Anterior cingulate cortex (tissue), 58 donors: ENCODE measurements around the gene SMIM29.

Experiments
- DNase-seq, 58 donors: peaks; one replicate each; lab custom pipeline; 2025; lab: John Stamatoyannopoulos, UW

SMIM29 gene

GRCh38 chr6:34242252-34243130 lies 6.3 kb downstream of the SMIM29 start:
- no peak for DNase-seq

GRCh38 chr6:34241351-34242215 lies 7.2 kb downstream of the SMIM29 start:
- DNase-seq = no peak

- no peak for DNase-seq
Observed at GRCh38 chr6:34240329-34241248, 8.2 kb downstream of the SMIM29 start.

- no peak for DNase-seq
Observed at GRCh38 chr6:34239893-34240292, 8.9 kb downstream of the SMIM29 start.

GRCh38 chr6:34239500-34239825 lies 9.3 kb downstream of the SMIM29 start:
- DNase-seq = no peak

GRCh38 chr6:34238585-34239499 lies 10.0 kb downstream of the SMIM29 start:
- DNase-seq = no peak

GRCh38 chr6:34237722-34238584 lies 10.9 kb downstream of the SMIM29 start:
- peak in 19 of 58 donors; percentile 15 to 46 (median 32) for DNase-seq

GRCh38 chr6:34237316-34237721 lies 11.5 kb downstream of the SMIM29 start:
- DNase-seq = peak in 5 of 58 donors; percentile 17 to 55 (median 51)

- DNase-seq = peak in 54 of 58 donors; percentile 38 to 93 (median 74)
Observed at GRCh38 chr6:34236443-34237315, 12.1 kb downstream of the SMIM29 start, which contains the start of gene HMGA1. TSS of gene HMGA1 (plus strand) at chr6:34236873. CDS start at chr6:34240781, 3,908 bp downstream.

GRCh38 chr6:34236131-34236442 lies 12.7 kb downstream of the SMIM29 start:
- peak in 1 of 58 donors; percentile 8 for DNase-seq

- DNase-seq = peak in 1 of 58 donors; percentile 20
Observed at GRCh38 chr6:34235307-34236130, 13.3 kb downstream of the SMIM29 start.

GRCh38 chr6:34234667-34235306 lies 14.0 kb downstream of the SMIM29 start:
- no peak for DNase-seq

- no peak for DNase-seq
Observed at GRCh38 chr6:34233867-34234266, 14.9 kb downstream of the SMIM29 start.

GRCh38 chr6:34232901-34233300 lies 15.9 kb downstream of the SMIM29 start:
- DNase-seq = peak in 5 of 58 donors; percentile 15 to 31 (median 26)

GRCh38 chr6:34231566-34232336 lies 17.1 kb downstream of the SMIM29 start:
- no peak for DNase-seq
